Ovary (tissue), 9 donors: Measurements from ENCODE around the gene CXorf49. TPM values are rescaled to one million over a fixed set of nuclear protein-coding genes. Genes with fewer than 3 reads are reported as not detected.

Source experiments
- DNase-seq, 5 donors: peaks; one replicate each; pipeline ENCODE4 v3.0.0-alpha.2; 2019 to 2020
- H3K27ac ChIP-seq, 2 donors: fragments of 200-600 bp; one replicate each; pipeline versions ENCODE4 v1.5.1 to v1.8.0; 2019 to 2022
- H3K27me3 ChIP-seq: fragments of 200-600 bp; one replicate; pipeline ENCODE4 v1.8.0; 2022
- H3K36me3 ChIP-seq: fragments of 200-600 bp; sonication (generic); one replicate; pipeline ENCODE4 v1.5.1; 2019
- H3K4me1 ChIP-seq: one replicate; pipeline ENCODE4 v1.8.1; 2013; ENCODE audit warnings: mild to moderate bottlenecking, moderate library complexity; ENCODE audit not compliant: insufficient read depth
- H3K4me3 ChIP-seq: fragments of 200-600 bp; sonication (generic); one replicate; pipeline ENCODE4 v1.5.1; 2017
- H3K9me3 ChIP-seq, 2 donors: fragments of 200-600 bp in 1 of 2; sonication (generic) in 1 of 2; one replicate each; pipeline versions ENCODE4 v1.5.1 to v1.8.1; 2013 to 2019; ENCODE audit warnings: mild to moderate bottlenecking in 1 of 2, moderate library complexity in 1 of 2
- CTCF ChIP-seq, 3 donors: fragments of 450-650 bp in 2 of 3; fragments of 200-600 bp in 1 of 3; IDR thresholded peaks; one replicate each; pipeline versions ENCODE4 v1.5.1 to v1.8.0; 2016 to 2022; ENCODE audit warnings: antibody characterized with exemption in 3 of 3, mild to moderate bottlenecking in 1 of 3
- EP300 ChIP-seq: sonication (generic); formaldehyde crosslinking; IDR thresholded peaks from one replicate; pipeline ENCODE4 v1.6.1; 2017; ENCODE audit warnings: antibody characterized with exemption
- POLR2A ChIP-seq: fragments of 450-650 bp; IDR thresholded peaks from one replicate; pipeline ENCODE4 v1.6.1; 2017; ENCODE audit warnings: antibody characterized with exemption, mild to moderate bottlenecking, moderate library complexity
- WGBS, 3 donors: extraction: QIAGEN DNeasy Blood & Tissue Kit in 1 of 3; methylation state at CpG; one replicate each; pipeline versions ENCODE4 v1.1.5 to v1.1.7; 2013 to 2017; 5-methylcytosine and 5-hydroxymethylcytosine counted together
- intact Hi-C, 4 donors: fragments of 100-400 bp; cut with DNase I; formaldehyde crosslinking; loops; one replicate each; pipeline versions ENCODE4 v1.11.0 to v1.15.1; 2022 to 2023
- polyA plus RNA-seq, 2 donors: library from polyadenylated mRNA; stranded (reverse); fragments of 200-250 nt in 1 of 2; fragments of 350-450 nt in 1 of 2; fragmentation: Illumina TruSeq in 1 of 2; extraction: RNeasy Lipid Tissue Mini Kit (QIAGEN cat#74804) in 1 of 2; gene quantifications; one replicate each; pipeline ENCODE4 v1.2.3, GENCODE V29; 2013 to 2014
- small RNA-seq: library from RNA; depleted of rRNA; stranded (forward); fragments of <200 nt; gene quantifications from one replicate; pipeline ENCODE3, GENCODE V24; 2016
- total RNA-seq, 7 donors: library from RNA; depleted of rRNA in 2 of 7; stranded (reverse); fragments of >200 nt in 2 of 7; fragmentation: NEBNext Ultra II Directional in 3 of 7; extraction: Animal tissue kit (Norgen Biotek cat#: 25700) in 3 of 7; gene quantifications; one replicate each; pipeline versions ENCODE4 v1.1.0 to v1.2.4, GENCODE V29; 2016 to 2023
- donor health status: DM: no; HTN: no; CAD: no; lungs with moderate emphysema.
- donor health status: DM: no; HTN: no; CAD: no.
- donor health status: Bipolar disorder and iron deficiency.
- donor health status: DM: yes; HTN: yes; CAD: no.
- donor health status: DM: no; HTN: no; CAD: no.
- donor health status: DM: yes; HTN: yes; CAD: no.

Gene CXorf49
- total and polyA plus RNA-seq, 9 donors: not detected

GRCh38 chrX:71664889-71665491 is 53.1 kb downstream of the CXorf49 start:
- no peak overlapping the region for H3K4me3 ChIP-seq
- no peak overlapping the region for H3K27ac ChIP-seq
- DNase-seq: no peak
- TF ChIP-seq EP300 (no peak), CTCF (IDR thresholded peaks at IDR 0.05) (no peak), POLR2A (no peak)
- no peaks in the 10 kb centered on the region for H3K4me1 ChIP-seq
- H3K36me3 ChIP-seq: no peaks in the 10 kb centered on the region
- H3K9me3 ChIP-seq: no peaks in the 10 kb centered on the region
- H3K27me3 ChIP-seq: no peaks in the 10 kb centered on the region
- intact Hi-C loops: no loop called here
- 80 to 84% (median 83%) methylated on average over 16 of the region's 16 CpGs for WGBS, 3 donors

Small RNA genes within 50 kb of the gene (small RNA-seq; reads per million reads assigned to genes)
- gene BX276092.4 (not detected), gene BX276092.6 (not detected), gene BX276092.8 (not detected)

Other genes starting within 250 kb of the CXorf49 start
- 100 to 1,000 TPM in 5 of 7 donors, 10 to 100 TPM in 2; 91.0 to 201 (median 109) TPM for gene OGT, start 185.2 kb downstream of the CXorf49 start, total RNA-seq
- 100 to 1,000 TPM in 1 of 2 donors, 10 to 100 TPM in 1; 44.5 to 129 TPM for gene OGT, start 185.2 kb downstream of the CXorf49 start, polyA plus RNA-seq
- 1 to 10 TPM in 3 of 7 donors, under 1 TPM in 4; 0.46 to 2.3 (median 0.92) TPM for gene GCNA, start 139.8 kb downstream of the CXorf49 start, total RNA-seq
- 1 to 10 TPM in 1 of 2 donors, under 1 TPM in 1; 0.98 to 1.4 TPM for gene GCNA, start 139.8 kb downstream of the CXorf49 start, polyA plus RNA-seq
- under 1 TPM in 5 of 7 donors, not detected in 2; 0.12 to 0.34 (median 0.20) TPM for gene CXCR3, start 99.8 kb downstream of the CXorf49 start, total RNA-seq
- under 1 TPM in 1 of 2 donors, not detected in 1; 0.08 TPM for gene CXCR3, start 99.8 kb downstream of the CXorf49 start, polyA plus RNA-seq
- gene CXorf49B, start 45.1 kb upstream of the CXorf49 start, total RNA-seq: not detected
- not detected for gene CXorf49B, start 45.1 kb upstream of the CXorf49 start, polyA plus RNA-seq
- 1 to 10 TPM; 1.2 to 9.2 (median 4.4) TPM for gene NHSL2, start 192.6 kb upstream of the CXorf49 start, total RNA-seq
- 1 to 10 TPM; 1.4 to 6.9 TPM for gene NHSL2, start 192.6 kb upstream of the CXorf49 start, polyA plus RNA-seq